Mammary epithelial cell (primary cell): Measurements from ENCODE around the gene HS3ST3A1.

Experiments
- CTCF ChIP-seq, 2 donors: IDR thresholded peaks in 1 of 2; conservative IDR thresholded peaks in 1 of 2; 2 replicates each; pipeline ENCODE4 v1.5.1; 2011 to 2012; ENCODE audit warnings: inconsistent platforms in 2 of 2, low read length in 2 of 2, mild to moderate bottlenecking in 2 of 2, control low read depth in 1 of 2, low read depth in 1 of 2; ENCODE audit not compliant: insufficient read depth in 1 of 2; ENCODE audit errors: extremely low read depth in 1 of 2
- EZH2 ChIP-seq: IDR thresholded peaks from 2 replicates; pipeline ENCODE4 v1.6.1; 2012; ENCODE audit warnings: low read length, inconsistent platforms, borderline replicate concordance

GRCh38 chr17:13490906-13491482, 110.7 kb downstream of the HS3ST3A1 start:
- TF ChIP-seq CTCF (conservative IDR thresholded peaks at IDR 0.05 in 1 of 2, IDR thresholded peaks at IDR 0.05 in 1 of 2; ENCODE audit: extremely low read depth in 1 of 2, insufficient read depth in 1 of 2, low read depth in 1 of 2, low read length in 2 of 2) (no peak), EZH2 (no peak)
